HG03095 (cell line): ENCODE results near the gene SEMA4B.
"Not testable (repeated sequence)": the region's sequence is repeated elsewhere in the genome, so short reads cannot be mapped to it uniquely, and the experiment has no call there.

Source experiments
- ATAC-seq: cut with Tn5 transposase; IDR thresholded peaks from one replicate; pipeline ENCODE4 v1.9.1; 2021; ENCODE audit warnings: moderate library complexity; ENCODE audit not compliant: unreplicated experiment

Gene SEMA4B

GRCh38 chr15:90201130-90201943, at the start of gene SEMA4B:
SEMA4B (plus strand) TSS chr15:90201330; CDS start chr15:90201579, 249 bp downstream.
- ATAC-seq: peak; percentile 86

- no peak for ATAC-seq
These were observed 49.0 kb upstream of the SEMA4B start for GRCh38 chr15:90151989-90152645.

- no peak for ATAC-seq
These were observed 47.5 kb upstream of the SEMA4B start for GRCh38 chr15:90153658-90154057.

- no peak for ATAC-seq
These were observed 46.9 kb upstream of the SEMA4B start for GRCh38 chr15:90154246-90154645.

- no peak for ATAC-seq
These were observed 46.1 kb upstream of the SEMA4B start for GRCh38 chr15:90154861-90155626.

- no peak for ATAC-seq
These were observed 41.9 kb upstream of the SEMA4B start for GRCh38 chr15:90159213-90159612.

GRCh38 chr15:90160781-90161727, 40.1 kb upstream of the SEMA4B start:
- ATAC-seq: no peak

- ATAC-seq: peak; percentile 71
These were observed 39.2 kb upstream of the SEMA4B start for GRCh38 chr15:90161950-90162361.

GRCh38 chr15:90162956-90163355, 38.2 kb upstream of the SEMA4B start:
- no peak for ATAC-seq

GRCh38 chr15:90164239-90164638, 36.9 kb upstream of the SEMA4B start:
- ATAC-seq: not testable (repeated sequence)

GRCh38 chr15:90165157-90165556, 36.0 kb upstream of the SEMA4B start:
- no peak for ATAC-seq

- peak; percentile 59 for ATAC-seq
These were observed 35.3 kb upstream of the SEMA4B start for GRCh38 chr15:90165659-90166489.

GRCh38 chr15:90167121-90167520, 34.0 kb upstream of the SEMA4B start:
- ATAC-seq: no peak

GRCh38 chr15:90171623-90172022, 29.5 kb upstream of the SEMA4B start:
- ATAC-seq: no peak

- ATAC-seq: no peak
These were observed 27.8 kb upstream of the SEMA4B start for GRCh38 chr15:90173372-90173771.

GRCh38 chr15:90174140-90174875, 26.8 kb upstream of the SEMA4B start:
- ATAC-seq: no peak

- no peak for ATAC-seq
These were observed 24.1 kb upstream of the SEMA4B start for GRCh38 chr15:90177012-90177411.

GRCh38 chr15:90178468-90179435, 22.4 kb upstream of the SEMA4B start:
- ATAC-seq: peak; percentile 80
